GM18511 (cell line): ENCODE data around the gene SEC24A.
A peak's percentile ranks its signal among the peaks of the same experiment; 100 is the strongest.
"Not testable (repeated sequence)": the region's sequence is repeated elsewhere in the genome, so short reads cannot be mapped to it uniquely, and the experiment has no call there.

ENCODE experiments used
- ATAC-seq: cut with Tn5 transposase; IDR thresholded peaks from one replicate; pipeline ENCODE4 v1.9.1; 2021; ENCODE audit warnings: mild to moderate bottlenecking, moderate library complexity; ENCODE audit not compliant: unreplicated experiment

SEC24A gene

GRCh38 chr5:134649163-134649835, 714 bp downstream of the SEC24A start:
- peak; percentile 12 for ATAC-seq

- not testable (repeated sequence) for ATAC-seq
These were observed 2.1 kb downstream of the SEC24A start for GRCh38 chr5:134650660-134651059.

GRCh38 chr5:134651531-134651930, 2.9 kb downstream of the SEC24A start:
- no peak for ATAC-seq

GRCh38 chr5:134656690-134657089, 8.1 kb downstream of the SEC24A start:
- no peak for ATAC-seq

GRCh38 chr5:134659456-134659855, 10.9 kb downstream of the SEC24A start:
- ATAC-seq, result no peak

GRCh38 chr5:134659922-134660321, 11.3 kb downstream of the SEC24A start:
- ATAC-seq, result no peak

- no peak for ATAC-seq
These were observed 14.4 kb downstream of the SEC24A start for GRCh38 chr5:134662971-134663370.

GRCh38 chr5:134664448-134664847, 15.9 kb downstream of the SEC24A start:
- no peak for ATAC-seq

GRCh38 chr5:134673546-134673945, 25.0 kb downstream of the SEC24A start:
- not testable (repeated sequence) for ATAC-seq

- ATAC-seq, result not testable (repeated sequence)
These were observed 28.8 kb downstream of the SEC24A start for GRCh38 chr5:134677357-134677756.

GRCh38 chr5:134690144-134690543, 41.6 kb downstream of the SEC24A start:
- not testable (repeated sequence) for ATAC-seq

- ATAC-seq, result no peak
These were observed 44.1 kb downstream of the SEC24A start for GRCh38 chr5:134692722-134693121.

- ATAC-seq, result no peak
These were observed 59.7 kb downstream of the SEC24A start for GRCh38 chr5:134708301-134708700.

GRCh38 chr5:134714120-134714519, 65.5 kb downstream of the SEC24A start:
- ATAC-seq, result no peak

- no peak for ATAC-seq
These were observed 66.0 kb downstream of the SEC24A start for GRCh38 chr5:134714541-134714940.

- ATAC-seq, result not testable (repeated sequence)
These were observed 66.9 kb downstream of the SEC24A start for GRCh38 chr5:134715466-134715865.

GRCh38 chr5:134724872-134725271, 76.3 kb downstream of the SEC24A start:
- no peak for ATAC-seq

GRCh38 chr5:134732819-134733218, 84.2 kb downstream of the SEC24A start:
- ATAC-seq, result no peak

- ATAC-seq, result no peak
These were observed 86.7 kb downstream of the SEC24A start for GRCh38 chr5:134735243-134735642.

GRCh38 chr5:134736173-134736812, 87.7 kb downstream of the SEC24A start:
- ATAC-seq, result no peak

- peak; percentile 96 for ATAC-seq
These were observed 89.8 kb downstream of the SEC24A start, which contains the start of gene CAMLG for GRCh38 chr5:134738133-134738962. Gene CAMLG (plus strand): TSS chr5:134738548. CDS start chr5:134738621, 73 bp downstream.
